Naive thymus-derived CD8-positive, alpha-beta T cell (primary cell): Measurements from ENCODE around the gene CATSPERE. TPM values are rescaled to one million over a fixed set of nuclear protein-coding genes. Genes with fewer than 3 reads are reported as not detected.
"Not testable (repeated sequence)": the region's sequence is repeated elsewhere in the genome, so short reads cannot be mapped to it uniquely, and the experiment has no call there.

Experiments used
- ATAC-seq, 2 donors: fragments of 150-1000 bp; cut with Tn5 transposase in 1 of 2; sonication (Bioruptor Pico), chemical (Tn5 transposase) in 1 of 2; 1 replicate in 1 of 2; 2 replicates in 1 of 2; pipeline ENCODE4 v1.10.0; 2021; ENCODE audit warnings: mild to moderate bottlenecking in 2 of 2, moderate library complexity in 2 of 2
- POLR2A ChIA-PET: fragments of 350-600 bp; sonication (Branson Sonifier 250); formaldehyde crosslinking; loops from one replicate; lab custom pipeline; 2021; ENCODE audit warnings: antibody characterized with exemption; lab: Charles Lee
- DNase-seq, 10 donors: peaks; one replicate each; pipeline versions ENCODE4 v3.0.0 to v3.0.0-alpha.2; 2020 to 2022
- H3K27ac Mint-ChIP-seq, 10 donors: one replicate each; pipeline ENCODE4 v1.8.0; 2020 to 2022; ENCODE audit warnings: mild to moderate bottlenecking in 10 of 10, mixed read lengths in 10 of 10, moderate library complexity in 4 of 10, inconsistent platforms in 1 of 10
- H3K27me3 Mint-ChIP-seq, 5 donors: one replicate each; pipeline ENCODE4 v1.8.0; 2021 to 2022; ENCODE audit warnings: mixed read lengths in 5 of 5
- H3K36me3 Mint-ChIP-seq, 3 donors: one replicate each; pipeline ENCODE4 v1.8.0; 2020 to 2022; ENCODE audit warnings: mixed read lengths in 3 of 3, mild to moderate bottlenecking in 2 of 3, inconsistent platforms in 1 of 3
- H3K4me1 Mint-ChIP-seq, 4 donors: one replicate each; pipeline ENCODE4 v1.8.0; 2021 to 2022; ENCODE audit warnings: mixed read lengths in 4 of 4
- H3K4me3 Mint-ChIP-seq, 10 donors: one replicate each; pipeline ENCODE4 v1.8.0; 2020 to 2022; ENCODE audit warnings: mild to moderate bottlenecking in 10 of 10, mixed read lengths in 10 of 10, moderate library complexity in 6 of 10, inconsistent platforms in 1 of 10
- H3K9me3 Mint-ChIP-seq, 9 donors: one replicate each; pipeline ENCODE4 v1.8.0; 2020 to 2022; ENCODE audit warnings: mixed read lengths in 9 of 9, mild to moderate bottlenecking in 3 of 9, inconsistent platforms in 1 of 9, moderate library complexity in 1 of 9
- polyA plus RNA-seq, 3 donors: library from polyadenylated mRNA; unstranded; fragments of 300-500 nt; fragmentation: Illumina TruSeq; gene quantifications; one replicate each; pipeline ENCODE4 v1.2.3, GENCODE V29; 2021
- total RNA-seq, 8 experiments: library from RNA in 2 of 8; stranded (reverse) in 2 of 8; gene quantifications; one replicate each; pipeline ENCODE4 v1.2.3 and lab custom pipeline; 2021 to 2026

Gene CATSPERE
- total and polyA plus RNA-seq, 5 experiments from 2014 or later: 0.22 to 2.7 (median 1.2) TPM

DNA sequence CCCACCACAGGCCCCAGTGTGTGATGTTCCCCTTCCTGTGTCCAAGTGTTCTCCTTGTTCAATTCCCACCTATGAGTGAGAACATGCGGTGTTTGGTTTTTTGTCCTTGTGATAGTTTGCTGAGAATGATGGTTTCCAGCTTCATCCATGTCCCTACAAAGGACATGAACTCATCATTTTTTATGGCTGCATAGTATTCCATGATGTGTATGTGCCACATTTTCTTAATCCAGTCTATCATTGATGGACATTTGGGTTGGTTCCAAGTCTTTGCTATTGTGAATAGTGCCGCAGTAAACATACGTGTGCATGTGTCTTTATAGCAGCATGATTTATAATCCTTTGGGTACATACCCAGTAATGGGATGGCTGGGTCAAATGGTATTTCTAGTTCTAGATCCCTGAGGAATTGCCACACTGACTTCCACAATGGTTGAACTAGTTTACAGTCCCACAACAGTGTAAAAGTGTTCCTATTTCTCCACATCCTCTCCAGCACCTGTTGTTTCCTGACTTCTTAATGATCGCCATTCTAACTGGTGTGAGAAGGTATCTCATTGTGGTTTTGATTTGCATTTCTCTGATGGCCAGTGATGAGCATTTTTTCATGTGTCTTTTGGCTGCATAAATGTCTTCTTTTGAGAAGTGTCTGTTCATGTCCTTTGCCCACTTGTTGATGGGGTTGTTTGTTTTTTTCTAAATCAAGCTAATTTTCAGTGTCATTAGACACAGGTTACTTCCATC, 200.7 kb downstream of the CATSPERE start:
- H3K4me1 Mint-ChIP-seq: peaks cover 19 to 35% (median 30%) of the 10 kb centered on the region in 4 donors
- DNase-seq, ATAC-seq, H3K9me3 Mint-ChIP-seq, H3K27ac Mint-ChIP-seq, H3K27me3 Mint-ChIP-seq, H3K4me3 Mint-ChIP-seq: not testable (repeated sequence)
- H3K36me3 Mint-ChIP-seq: peaks cover 0 to 37% (median 15%) of the 10 kb centered on the region in 3 donors
- POLR2A ChIA-PET: interaction anchor here (0.6 kb wide), 1 partner anchor 136 kb away, joined by 4 read pairs; no protein-coding TSS in a partner anchor

DNA sequence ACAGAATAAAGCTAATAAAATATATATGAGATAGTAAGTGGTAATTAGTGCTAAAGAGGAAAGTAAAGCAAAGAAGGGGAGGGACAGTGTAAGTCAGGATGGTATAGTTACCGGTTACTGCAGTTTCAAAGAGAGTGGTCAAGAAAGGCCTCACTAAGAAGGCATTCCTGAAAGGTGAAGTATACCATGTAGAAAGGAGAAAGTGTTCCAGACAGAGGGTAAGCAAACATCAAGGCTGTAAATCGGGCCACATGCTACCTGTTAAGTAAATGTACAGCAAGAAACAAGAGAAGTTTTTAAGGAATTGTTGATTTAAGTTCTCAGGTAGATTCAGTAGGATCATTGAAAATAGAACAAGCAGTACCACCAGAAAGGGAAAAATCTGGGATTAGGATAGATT, 201.5 kb downstream of the CATSPERE start:
- DNase-seq (no peak), ATAC-seq (no peak)
- H3K4me1 Mint-ChIP-seq: peaks cover 20 to 28% (median 24%) of the 10 kb centered on the region in 4 donors
- H3K36me3 Mint-ChIP-seq: peaks cover 0 to 29% (median 15%) of the 10 kb centered on the region in 3 donors
- H3K27ac Mint-ChIP-seq: peak overlapping the region in 1 of 10 donors; percentile 60
- no peak overlapping the region for H3K4me3 Mint-ChIP-seq
- POLR2A ChIA-PET: no interaction called here
- H3K27me3 Mint-ChIP-seq: no peaks in the 10 kb centered on the region
- no peaks in the 10 kb centered on the region for H3K9me3 Mint-ChIP-seq

DNA sequence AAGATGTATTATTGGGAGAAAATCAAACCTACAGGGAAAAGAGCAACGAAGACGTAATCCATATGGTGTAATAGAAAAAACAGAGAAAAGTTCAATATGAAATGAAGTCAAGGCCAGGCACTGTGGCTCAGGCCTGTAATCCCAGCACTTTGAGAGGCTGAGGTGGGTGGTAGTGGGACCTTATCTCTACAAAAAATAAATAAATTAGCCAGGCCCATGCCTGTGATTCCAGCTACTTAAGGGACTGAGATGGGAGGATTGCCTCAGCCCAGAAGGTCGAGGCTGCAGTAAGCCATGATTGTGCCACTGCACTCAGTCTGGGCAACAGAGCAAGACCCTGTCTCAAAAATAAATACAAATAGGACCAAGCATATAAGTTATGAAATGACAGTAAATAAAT, 203.3 kb downstream of the CATSPERE start:
- no peaks in the 10 kb centered on the region for H3K9me3 Mint-ChIP-seq
- peaks cover 0 to 17% (median 14%) of the 10 kb centered on the region in 3 donors for H3K36me3 Mint-ChIP-seq
- no peak for DNase-seq
- peaks cover 11 to 15% (median 11%) of the 10 kb centered on the region in 4 donors for H3K4me1 Mint-ChIP-seq
- H3K27me3 Mint-ChIP-seq: no peaks in the 10 kb centered on the region
- no peak for ATAC-seq
- peak overlapping the region in 2 of 10 donors; percentile 6 to 33 for H3K27ac Mint-ChIP-seq
- POLR2A ChIA-PET: no interaction called here
- H3K4me3 Mint-ChIP-seq: peak overlapping the region in 1 of 10 donors; percentile 7

DNA sequence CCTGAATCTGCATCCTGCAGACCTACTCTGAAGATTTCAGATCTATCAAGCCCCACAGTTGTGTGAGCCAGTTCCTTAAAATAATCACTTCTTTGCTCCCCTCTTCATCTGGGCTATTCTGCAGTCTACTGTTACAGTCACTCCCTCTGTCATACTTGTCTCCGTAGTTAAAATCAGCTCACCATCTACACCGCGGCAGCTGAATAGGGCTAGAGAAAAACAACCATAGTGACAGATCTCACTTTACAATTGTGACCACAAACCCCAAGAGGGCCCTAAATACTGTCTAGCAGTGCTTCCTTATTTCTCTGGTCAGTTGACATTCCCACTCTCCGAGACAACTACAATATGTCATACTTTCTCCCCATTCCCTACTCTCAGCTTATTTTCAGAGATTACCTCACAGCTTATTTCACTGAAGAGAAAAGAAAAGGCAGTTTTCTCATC, 204.7 kb downstream of the CATSPERE start:
- DNase-seq: peak in 1 of 10 donors; percentile 9
- POLR2A ChIA-PET: no interaction called here
- ATAC-seq: peak in 1 of 2 donors; percentile 33

DNA sequence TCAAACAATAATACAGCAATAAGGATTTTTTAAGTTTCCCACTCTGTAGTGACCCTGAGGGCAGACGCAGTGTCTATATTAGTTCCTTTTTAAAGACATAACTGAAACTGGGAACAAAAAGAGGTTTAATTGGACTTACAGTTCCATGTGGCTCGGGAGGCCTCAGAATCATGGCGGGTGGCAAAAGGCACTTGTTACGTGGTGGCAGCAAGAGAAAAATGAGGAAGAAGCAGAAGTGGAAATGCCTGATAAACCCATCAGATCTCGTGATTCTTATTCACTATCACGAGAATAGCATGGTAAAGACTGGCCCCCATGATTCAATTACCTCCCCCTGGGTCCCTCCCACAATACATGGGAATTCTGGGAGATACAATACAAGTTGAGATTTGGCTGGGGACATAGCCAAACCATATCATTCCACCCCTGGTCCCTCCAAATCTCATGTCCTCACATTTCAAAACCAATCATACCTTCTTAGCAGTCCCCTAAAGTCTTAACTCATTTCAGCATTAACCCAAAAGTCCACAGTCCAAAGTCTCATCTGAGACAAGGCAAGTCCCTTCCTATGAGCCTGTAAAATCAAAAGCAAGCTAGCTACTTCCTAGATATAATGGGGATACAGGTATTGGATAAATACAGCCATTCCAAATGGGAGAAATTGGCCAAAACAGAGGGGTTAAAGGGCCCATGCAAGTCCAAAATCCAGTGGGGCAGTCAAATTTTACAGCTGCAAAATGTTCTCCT, 205.8 kb downstream of the CATSPERE start:
- H3K27me3 Mint-ChIP-seq, DNase-seq, H3K27ac Mint-ChIP-seq, ATAC-seq, H3K9me3 Mint-ChIP-seq, POLR2A ChIA-PET, H3K4me3 Mint-ChIP-seq: not testable (repeated sequence)
- Mint-ChIP-seq H3K36me3 (peaks cover 9 to 26% (median 19%) of the 10 kb centered on the region in 3 donors), H3K4me1 (peaks cover 12 to 19% (median 12%) of the 10 kb centered on the region in 4 donors)

More for the DNA sequence above, 204.7 kb downstream of the CATSPERE start:
- no peak overlapping the region for H3K4me3 Mint-ChIP-seq
- H3K36me3 Mint-ChIP-seq: peaks cover 4 to 21% (median 12%) of the 10 kb centered on the region in 3 donors
- H3K27ac Mint-ChIP-seq: no peak overlapping the region
- peaks cover 10 to 12% (median 11%) of the 10 kb centered on the region in 4 donors for H3K4me1 Mint-ChIP-seq
- H3K27me3 Mint-ChIP-seq: no peaks in the 10 kb centered on the region
- H3K9me3 Mint-ChIP-seq: no peaks in the 10 kb centered on the region

DNA sequence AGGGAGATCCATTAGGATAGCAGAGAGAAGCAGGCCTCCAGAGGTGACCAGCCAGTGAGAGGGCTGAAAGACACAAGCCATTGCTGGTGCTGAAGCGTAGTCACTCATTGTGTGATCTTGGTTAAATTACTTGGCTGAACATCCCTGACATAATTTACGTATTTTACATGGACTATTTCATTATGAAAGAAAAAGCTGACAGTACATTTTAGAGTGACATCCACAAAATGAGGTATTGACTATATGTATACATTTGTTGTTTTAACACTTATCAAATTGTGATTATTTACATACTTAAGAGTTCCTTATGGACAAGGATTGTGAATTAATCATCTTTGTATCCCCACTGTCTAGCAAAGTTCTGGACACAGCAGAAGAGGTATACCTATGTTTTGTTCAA, 206.7 kb downstream of the CATSPERE start:
- peak overlapping the region in 1 of 10 donors; percentile 58 for H3K27ac Mint-ChIP-seq
- H3K27me3 Mint-ChIP-seq: no peaks in the 10 kb centered on the region
- peaks cover 7 to 19% (median 10%) of the 10 kb centered on the region in 4 donors for H3K4me1 Mint-ChIP-seq
- H3K4me3 Mint-ChIP-seq: no peak overlapping the region
- no peaks in the 10 kb centered on the region for H3K9me3 Mint-ChIP-seq
- H3K36me3 Mint-ChIP-seq: peaks cover 9 to 26% (median 25%) of the 10 kb centered on the region in 3 donors
- DNase-seq (no peak), ATAC-seq (no peak)
- POLR2A ChIA-PET: no interaction called here

DNA sequence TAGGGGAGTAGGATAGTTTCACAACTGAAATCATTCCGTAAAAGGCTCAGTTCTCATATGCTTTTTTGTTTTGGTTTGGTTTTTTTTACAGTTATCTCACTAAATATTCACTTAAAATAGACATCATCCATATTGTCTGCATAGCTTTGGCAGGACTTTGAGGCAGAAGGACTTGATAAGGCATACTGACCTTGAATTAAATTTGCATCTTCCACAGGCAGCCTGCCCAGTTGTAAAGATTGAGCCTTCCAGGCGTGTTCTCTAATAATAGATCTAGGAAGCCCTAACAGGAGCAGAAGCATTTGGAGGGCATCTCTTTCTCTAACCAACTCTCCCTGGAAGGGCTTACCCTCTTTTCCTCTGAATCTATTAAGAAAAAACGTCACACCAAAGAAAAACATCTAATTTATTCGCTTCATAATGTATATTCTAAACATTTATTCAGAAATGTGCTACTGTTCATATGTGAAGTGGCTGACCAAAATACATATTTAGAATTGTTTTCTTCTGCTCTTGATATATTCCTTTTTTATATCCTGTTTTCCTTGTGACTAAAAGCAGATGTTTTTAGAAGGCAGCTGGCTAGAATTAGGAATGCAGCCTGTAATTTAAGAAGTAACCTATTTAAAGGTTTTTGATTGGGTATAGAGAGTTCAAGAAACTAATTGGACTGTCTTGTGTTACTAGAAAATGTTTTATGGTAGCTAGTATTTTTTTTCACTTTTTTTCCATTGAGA, 212.0 kb downstream of the CATSPERE start:
- DNase-seq: no peak
- POLR2A ChIA-PET: interaction anchor here (0.8 kb wide), 1 partner anchor 24 kb away, joined by 3 read pairs; no protein-coding TSS in a partner anchor
- Mint-ChIP-seq H3K27me3 (no peaks in the 10 kb centered on the region), H3K4me1 (peaks cover 12 to 46% (median 27%) of the 10 kb centered on the region in 4 donors), H3K4me3 (no peak overlapping the region), H3K36me3 (peaks cover 14 to 48% (median 41%) of the 10 kb centered on the region in 3 donors), H3K9me3 (no peaks in the 10 kb centered on the region), H3K27ac (no peak overlapping the region)
- no peak for ATAC-seq

DNA sequence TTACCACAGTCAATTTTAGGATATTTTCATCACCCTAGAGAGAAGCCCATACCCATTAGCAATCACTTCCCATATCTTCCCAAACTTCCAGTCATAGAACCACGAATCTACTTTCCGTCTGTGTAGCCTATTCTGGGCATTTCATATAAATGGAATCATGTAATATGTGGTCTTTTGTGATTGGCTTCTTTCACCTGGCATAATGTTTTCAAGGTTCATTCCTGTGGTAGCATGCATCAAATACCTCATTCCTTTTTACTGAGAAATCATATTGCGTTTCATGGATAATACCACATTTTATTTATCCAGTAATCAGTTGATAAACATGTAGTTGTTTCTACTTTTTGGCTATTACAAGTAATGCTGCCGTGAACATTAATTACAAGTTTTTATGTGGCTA, 213.4 kb downstream of the CATSPERE start:
- no peaks in the 10 kb centered on the region for H3K9me3 Mint-ChIP-seq
- no peaks in the 10 kb centered on the region for H3K27me3 Mint-ChIP-seq
- H3K27ac Mint-ChIP-seq: peak overlapping the region in 1 of 10 donors; percentile 20
- ATAC-seq: no peak
- DNase-seq: no peak
- peaks cover 12 to 46% (median 31%) of the 10 kb centered on the region in 4 donors for H3K4me1 Mint-ChIP-seq
- POLR2A ChIA-PET: no interaction called here
- H3K36me3 Mint-ChIP-seq: peaks cover 14 to 55% (median 41%) of the 10 kb centered on the region in 3 donors
- H3K4me3 Mint-ChIP-seq: no peak overlapping the region

DNA sequence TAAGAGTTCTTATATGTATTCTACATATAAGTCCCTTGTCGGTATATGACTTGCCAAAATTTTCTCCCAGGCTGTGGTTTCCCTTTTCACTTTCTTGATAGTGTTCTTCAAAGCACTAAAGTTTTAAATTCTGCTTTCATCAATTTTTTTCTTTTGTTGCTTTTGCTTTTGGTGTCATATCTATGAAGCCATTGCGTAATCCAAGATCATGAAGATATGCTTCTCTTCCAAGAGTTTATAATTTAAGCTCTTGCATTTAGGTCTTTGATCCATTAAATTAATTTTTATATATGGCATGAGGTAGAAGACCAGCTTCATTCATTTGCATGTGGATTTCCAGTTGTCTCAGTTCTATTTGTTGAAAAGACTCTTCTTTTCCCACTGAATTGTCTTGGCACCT, 214.1 kb downstream of the CATSPERE start:
- POLR2A ChIA-PET: no interaction called here
- no peak overlapping the region for H3K4me3 Mint-ChIP-seq

DNA sequence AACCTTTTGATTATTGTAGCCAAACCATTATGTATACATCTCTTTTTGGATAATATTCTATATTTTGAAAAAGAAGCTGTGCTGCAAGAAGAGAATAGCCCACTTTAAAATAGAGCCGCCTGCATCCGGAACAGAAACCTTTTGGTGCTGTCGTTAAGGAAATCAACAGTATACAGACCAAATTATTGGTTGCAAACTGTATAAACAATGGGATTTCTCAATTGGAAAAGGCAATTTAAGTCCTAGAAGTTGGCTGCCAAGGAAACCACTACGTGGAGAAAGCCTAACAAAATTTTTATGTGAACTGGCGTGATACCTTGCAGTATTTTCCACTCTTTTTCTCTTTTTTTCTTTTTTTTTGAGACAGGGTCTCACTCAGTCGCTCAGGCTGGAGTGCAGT, 217.6 kb downstream of the CATSPERE start:
- peaks cover 5 to 50% (median 28%) of the 10 kb centered on the region in 3 donors for H3K36me3 Mint-ChIP-seq
- no peaks in the 10 kb centered on the region for H3K9me3 Mint-ChIP-seq
- H3K27me3 Mint-ChIP-seq: no peaks in the 10 kb centered on the region
- DNase-seq: no peak
- peaks cover 17 to 47% (median 36%) of the 10 kb centered on the region in 4 donors for H3K4me1 Mint-ChIP-seq
- no peak overlapping the region for H3K4me3 Mint-ChIP-seq
- peak overlapping the region in 2 of 10 donors; percentile 5 to 27 for H3K27ac Mint-ChIP-seq
- POLR2A ChIA-PET: no interaction called here
- no peak for ATAC-seq

More for the DNA sequence above, 214.1 kb downstream of the CATSPERE start:
- Mint-ChIP-seq H3K27me3 (no peaks in the 10 kb centered on the region), H3K9me3 (no peaks in the 10 kb centered on the region), H3K36me3 (peaks cover 14 to 55% (median 38%) of the 10 kb centered on the region in 3 donors), H3K27ac (no peak overlapping the region), H3K4me1 (peaks cover 12 to 46% (median 31%) of the 10 kb centered on the region in 4 donors)
- ATAC-seq (no peak), DNase-seq (no peak)

DNA sequence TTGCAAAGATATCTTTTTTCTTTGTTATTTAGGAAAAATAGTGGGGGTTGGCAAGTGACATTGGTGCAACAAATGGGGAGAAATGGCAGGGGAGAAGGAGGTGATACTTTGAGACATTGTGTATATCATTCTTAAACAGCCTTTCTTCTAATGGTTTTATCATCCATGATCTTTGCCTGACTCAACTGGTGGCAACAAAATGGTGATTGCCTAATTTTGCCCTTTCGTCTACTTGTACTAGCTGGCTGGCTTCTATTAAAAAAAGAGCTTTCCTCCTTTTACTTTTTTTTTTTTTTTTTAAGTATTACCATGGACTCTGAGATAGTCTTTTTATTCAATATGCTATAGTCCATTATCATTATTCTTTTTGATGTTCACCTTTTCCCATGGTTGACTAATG, 219.6 kb downstream of the CATSPERE start:
- Mint-ChIP-seq H3K9me3 (no peaks in the 10 kb centered on the region), H3K4me1 (peaks cover 14 to 40% (median 24%) of the 10 kb centered on the region in 4 donors)

DNA sequence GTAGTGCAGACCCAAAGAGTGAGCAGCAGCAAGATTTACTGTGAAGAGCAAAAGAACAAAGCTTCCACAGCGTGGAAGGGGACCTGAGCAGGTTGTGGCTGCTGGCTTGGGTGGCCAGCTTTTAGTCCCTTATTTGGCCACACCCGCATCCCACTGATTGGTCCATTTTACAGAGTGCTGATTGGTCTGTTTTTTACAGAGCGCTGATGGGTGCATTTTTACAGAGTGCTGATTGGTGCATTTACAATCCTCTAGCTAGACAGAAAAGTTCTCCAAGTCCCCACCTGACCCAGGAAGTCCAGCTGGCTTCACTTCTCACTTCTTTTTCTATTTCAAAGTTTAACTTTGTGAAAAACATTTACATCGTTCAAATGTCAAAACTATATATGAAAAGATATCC, 221.0 kb downstream of the CATSPERE start:
- H3K27ac Mint-ChIP-seq, DNase-seq, H3K4me3 Mint-ChIP-seq, POLR2A ChIA-PET, ATAC-seq, H3K27me3 Mint-ChIP-seq, H3K9me3 Mint-ChIP-seq: not testable (repeated sequence)
- H3K36me3 Mint-ChIP-seq: peaks cover 0 to 56% (median 20%) of the 10 kb centered on the region in 3 donors
- peaks cover 13 to 33% (median 23%) of the 10 kb centered on the region in 4 donors for H3K4me1 Mint-ChIP-seq

More for the DNA sequence above, 219.6 kb downstream of the CATSPERE start:
- Mint-ChIP-seq H3K36me3 (peaks cover 0 to 42% (median 22%) of the 10 kb centered on the region in 3 donors), H3K4me3 (no peak overlapping the region), H3K27me3 (no peaks in the 10 kb centered on the region), H3K27ac (no peak overlapping the region)
- DNase-seq (no peak), ATAC-seq (no peak)
- POLR2A ChIA-PET: no interaction called here
